Mesendoderm (in vitro differentiated cells): ENCODE measurements around the gene LRRC27.

Experiments
- DNase-seq: peaks from one replicate; pipeline ENCODE4 v3.0.0; 2013
- H2AK5ac ChIP-seq: 2 replicates; pipeline ENCODE4 v1.6.1; 2013; ENCODE audit warnings: low read length, inconsistent platforms
- H2BK120ac ChIP-seq: 2 replicates; pipeline ENCODE4 v1.6.1; 2013; ENCODE audit warnings: low read depth, mild to moderate bottlenecking, low read length, moderate library complexity, mixed read lengths
- H2BK15ac ChIP-seq: replicated peaks from 2 replicates; pipeline ENCODE4 v1.6.1; 2013; ENCODE audit warnings: low read depth, mild to moderate bottlenecking, moderate library complexity
- H2BK5ac ChIP-seq: 2 replicates; pipeline ENCODE4 v1.6.1; 2013; ENCODE audit warnings: low read length, inconsistent platforms
- H3K18ac ChIP-seq: 2 replicates; pipeline ENCODE4 v1.6.1; 2013; ENCODE audit warnings: mild to moderate bottlenecking, low read length, mixed read lengths
- H3K23ac ChIP-seq: one replicate; pipeline ENCODE4 v1.6.1; 2013; ENCODE audit warnings: low read length
- H3K27ac ChIP-seq: 2 replicates; pipeline ENCODE4 v1.5.1; 2013; ENCODE audit warnings: low read depth, mild to moderate bottlenecking, inconsistent platforms, low read length, moderate library complexity
- H3K27me3 ChIP-seq: 2 replicates; pipeline ENCODE4 v1.6.1; 2013; ENCODE audit warnings: low read length, control low read depth, mild to moderate bottlenecking, inconsistent platforms; ENCODE audit not compliant: insufficient read depth, poor library complexity
- H3K36me3 ChIP-seq: 2 replicates; pipeline ENCODE4 v1.6.1; 2013; ENCODE audit warnings: low read length, inconsistent platforms; ENCODE audit not compliant: control insufficient read depth, insufficient read depth
- H3K4ac ChIP-seq: one replicate; pipeline ENCODE4 v1.6.1; 2013; ENCODE audit warnings: low read depth, mild to moderate bottlenecking, low read length, moderate library complexity
- H3K4me1 ChIP-seq: 2 replicates; pipeline ENCODE4 v1.6.1; 2013; ENCODE audit warnings: low read depth, low read length, inconsistent platforms; ENCODE audit not compliant: control insufficient read depth
- H3K4me2 ChIP-seq: 2 replicates; pipeline ENCODE4 v1.6.1; 2013; ENCODE audit warnings: low read length
- H3K4me3 ChIP-seq: 2 replicates; pipeline ENCODE4 v1.5.1; 2013; ENCODE audit warnings: mild to moderate bottlenecking, low read length
- H3K56ac ChIP-seq: one replicate; pipeline ENCODE4 v1.6.1; 2013; ENCODE audit warnings: low read length
- H3K79me1 ChIP-seq: 2 replicates; pipeline ENCODE4 v1.6.1; 2013; ENCODE audit warnings: low read length, inconsistent platforms
- H3K79me2 ChIP-seq: 2 replicates; pipeline ENCODE4 v1.6.1; 2013; ENCODE audit warnings: mild to moderate bottlenecking, low read length; ENCODE audit not compliant: control insufficient read depth, insufficient read depth
- H3K9ac ChIP-seq: 2 replicates; pipeline ENCODE4 v1.6.1; 2013; ENCODE audit warnings: low read length, inconsistent platforms
- H4K5ac ChIP-seq: one replicate; pipeline ENCODE4 v1.6.1; 2013; ENCODE audit warnings: low read length
- H4K8ac ChIP-seq: one replicate; pipeline ENCODE4 v1.6.1; 2013; ENCODE audit warnings: low read depth, mild to moderate bottlenecking, control low read depth, low read length, moderate library complexity
- WGBS: extraction: QIAGEN DNeasy Blood & Tissue Kit; methylation state at CpG from one replicate; pipeline ENCODE4 v1.1.7; 2013; ENCODE audit warnings: low lambda C conversion rate, missing lambda C conversion rate; ENCODE audit not compliant: insufficient coverage; ENCODE audit errors: extremely low coverage; 5-methylcytosine and 5-hydroxymethylcytosine counted together

Gene LRRC27

DNA sequence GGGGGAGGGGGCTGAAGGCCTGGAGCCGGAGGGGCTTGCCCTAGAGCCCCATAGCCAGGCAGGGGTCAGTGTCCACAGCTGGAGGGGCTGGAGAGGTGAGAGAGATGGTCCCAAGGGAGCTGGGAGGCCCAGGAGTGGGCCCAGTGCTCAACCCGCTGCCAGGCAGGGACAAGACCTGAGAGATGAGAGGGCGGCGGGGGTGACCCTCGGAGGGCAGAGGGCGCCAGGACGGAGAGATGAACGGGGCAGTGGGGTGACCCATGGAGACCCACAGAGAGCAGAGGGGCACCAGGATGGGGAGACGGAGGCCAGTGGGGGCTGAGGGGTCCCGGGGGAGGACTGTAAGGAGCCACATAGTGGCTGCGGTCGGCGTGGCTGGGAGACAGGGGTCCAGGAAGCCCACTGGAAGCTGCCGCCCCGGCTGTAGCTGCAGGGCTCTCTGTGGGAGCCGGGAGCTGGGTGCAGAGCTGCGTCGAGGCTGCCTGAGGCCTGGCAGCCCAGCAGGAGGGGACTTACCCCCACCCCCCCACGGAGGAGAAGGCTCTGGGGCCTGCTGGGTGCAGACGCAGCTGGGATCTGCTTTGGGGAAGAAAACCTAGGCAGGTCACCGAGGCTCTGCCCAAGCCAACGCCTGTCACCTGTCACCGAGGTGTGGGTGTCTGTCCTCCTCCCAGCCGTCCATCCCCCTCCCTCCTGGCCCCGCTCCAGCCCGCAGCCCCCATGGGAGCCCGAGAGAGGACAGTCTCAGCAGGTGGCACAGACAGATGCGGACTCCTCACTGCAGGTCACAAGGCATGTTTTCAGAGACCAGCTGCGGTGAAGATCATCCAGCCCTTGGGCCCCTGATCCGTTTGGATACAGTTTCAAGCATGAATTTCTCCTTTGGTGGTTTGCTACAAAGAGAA, 90.1 kb downstream of the LRRC27 start:
- no peak overlapping the region for H4K5ac ChIP-seq
- DNase-seq: no peak
- peak overlapping the region; percentile 79 for H3K56ac ChIP-seq
- H3K4me2 ChIP-seq: no peak overlapping the region
- H2BK5ac ChIP-seq: peak overlapping the region; percentile 19
- H3K9ac ChIP-seq: peak overlapping the region; percentile 50
- no peak overlapping the region for H3K4me3 ChIP-seq
- H4K8ac ChIP-seq: no peak overlapping the region
- no peak overlapping the region for H2BK15ac ChIP-seq
- H2BK120ac ChIP-seq: no peak overlapping the region
- H3K4ac ChIP-seq: peak overlapping the region; percentile 9
- H3K27me3 ChIP-seq: no peaks in the 10 kb centered on the region
- H3K79me1 ChIP-seq: no peaks in the 10 kb centered on the region
- no peak overlapping the region for H3K27ac ChIP-seq
- H3K4me1 ChIP-seq: peaks cover 8% of the 10 kb centered on the region
- H2AK5ac ChIP-seq: peak overlapping the region; percentile 23
- no peaks in the 10 kb centered on the region for H3K79me2 ChIP-seq
- no CpG with 5 or more reads among the region's 30 CpGs for WGBS
- no peak overlapping the region for H3K23ac ChIP-seq
- no peaks in the 10 kb centered on the region for H3K36me3 ChIP-seq
- H3K18ac ChIP-seq: peak overlapping the region; percentile 46

DNA sequence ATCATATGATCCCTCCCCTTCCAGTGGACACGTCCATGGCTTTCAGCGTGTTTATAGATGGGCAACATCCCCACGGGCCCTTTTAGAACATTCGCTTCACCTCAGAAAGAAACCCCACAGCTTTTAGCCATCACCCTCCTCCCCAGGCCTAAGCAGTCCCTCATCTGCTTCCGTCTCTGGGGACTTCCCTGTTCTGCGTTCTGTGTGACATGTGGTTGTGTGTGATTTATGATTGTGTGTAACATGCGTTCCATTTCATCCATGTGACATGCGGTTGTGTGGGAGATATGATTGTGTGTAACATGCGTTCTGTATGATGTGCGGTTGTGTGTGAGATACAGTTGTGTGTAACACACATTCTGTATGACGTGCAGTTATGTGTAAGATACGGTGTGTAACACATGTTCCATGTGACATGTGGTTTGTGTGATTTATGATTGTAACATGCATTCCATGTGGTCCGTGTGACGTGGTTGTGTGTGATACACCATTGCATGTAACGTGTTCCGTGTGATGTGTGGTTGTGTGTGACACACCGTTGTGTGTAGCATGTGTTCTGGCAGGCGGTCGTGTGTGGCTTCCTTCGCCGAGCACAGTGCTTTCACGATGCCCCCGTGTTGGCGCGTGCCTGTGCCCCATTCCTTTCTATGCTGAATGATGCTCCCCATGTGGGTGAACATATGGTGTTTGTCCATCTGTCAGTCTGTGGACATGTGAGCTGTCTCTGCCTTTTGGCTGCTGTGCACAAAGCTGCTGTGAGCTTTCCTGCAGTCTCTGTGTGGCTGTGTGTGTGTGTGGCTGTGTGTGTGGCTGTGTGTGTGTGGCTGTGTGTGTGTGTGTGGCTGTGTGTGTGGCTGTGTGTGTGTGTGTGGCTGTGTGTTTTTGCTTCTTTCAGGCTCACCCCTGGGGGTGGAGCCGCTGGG, 91.2 kb downstream of the LRRC27 start:
- Histone ChIP-seq H3K9ac (no peak overlapping the region), H3K23ac (no peak overlapping the region), H3K18ac (no peak overlapping the region), H3K79me1 (no peaks in the 10 kb centered on the region), H2BK15ac (no peak overlapping the region), H3K79me2 (no peaks in the 10 kb centered on the region), H3K36me3 (no peaks in the 10 kb centered on the region), H3K4me2 (no peak overlapping the region), H4K5ac (no peak overlapping the region), H3K27me3 (no peaks in the 10 kb centered on the region), H3K4me1 (peaks cover 8% of the 10 kb centered on the region), H2BK120ac (no peak overlapping the region), H4K8ac (no peak overlapping the region), H2AK5ac (no peak overlapping the region), H2BK5ac (no peak overlapping the region), H3K56ac (no peak overlapping the region), H3K4me3 (no peak overlapping the region), H3K4ac (no peak overlapping the region), H3K27ac (no peak overlapping the region)
- no peak for DNase-seq
- WGBS: no CpG with 5 or more reads among the region's 26 CpGs

DNA sequence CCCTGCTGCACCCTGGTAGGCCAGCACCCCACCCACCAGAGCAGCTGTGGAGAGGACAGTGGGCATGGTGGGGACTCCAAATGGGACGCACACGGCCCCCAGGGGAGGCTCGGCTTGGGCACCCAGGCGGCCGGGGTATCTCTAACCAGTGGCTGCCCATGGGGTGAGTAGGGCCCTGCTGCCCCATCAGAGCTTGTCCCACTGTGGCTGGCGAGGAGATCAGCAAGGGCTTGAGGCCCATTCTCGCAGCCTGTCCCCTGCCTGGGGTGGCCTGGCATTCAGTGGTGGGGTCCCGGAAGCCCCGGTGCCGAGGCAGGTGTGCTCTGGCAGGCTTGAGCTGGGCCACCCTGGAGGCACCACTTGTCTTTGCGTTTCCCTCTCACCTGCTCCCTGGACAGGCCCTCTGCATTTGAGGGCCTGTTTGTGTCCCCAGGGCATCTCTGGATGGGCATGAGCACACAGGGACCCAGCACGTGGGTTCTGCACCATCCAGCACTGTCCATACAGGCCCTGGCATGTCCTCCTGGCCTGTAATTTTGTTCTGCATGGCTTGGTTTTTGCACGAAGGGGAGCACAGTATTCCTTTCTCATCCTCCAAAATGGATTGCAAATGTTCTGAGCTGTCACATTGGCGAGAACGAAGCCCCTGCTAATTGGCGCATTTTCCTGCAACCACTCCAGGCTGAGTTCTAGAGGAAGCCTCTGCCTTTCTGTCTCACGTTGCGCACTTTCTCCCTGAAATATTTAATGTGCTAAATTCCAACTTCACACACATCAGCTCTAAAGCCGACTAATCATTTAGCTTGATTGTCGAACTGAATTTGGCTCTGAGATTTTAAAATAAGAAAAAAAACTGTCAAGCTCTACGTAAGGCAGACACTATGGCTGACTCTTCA, 92.2 kb downstream of the LRRC27 start:
- Histone ChIP-seq H3K79me2 (no peaks in the 10 kb centered on the region), H4K5ac (no peak overlapping the region), H3K27ac (no peak overlapping the region), H4K8ac (no peak overlapping the region), H3K36me3 (no peaks in the 10 kb centered on the region), H3K4me3 (no peak overlapping the region), H3K4me1 (peaks cover 2% of the 10 kb centered on the region), H2BK120ac (no peak overlapping the region), H3K79me1 (no peaks in the 10 kb centered on the region), H3K4ac (no peak overlapping the region), H3K9ac (no peak overlapping the region), H2AK5ac (no peak overlapping the region), H3K18ac (no peak overlapping the region), H2BK5ac (no peak overlapping the region), H3K4me2 (no peak overlapping the region), H3K23ac (no peak overlapping the region), H3K27me3 (no peaks in the 10 kb centered on the region), H2BK15ac (no peak overlapping the region), H3K56ac (no peak overlapping the region)
- no CpG with 5 or more reads among the region's 21 CpGs for WGBS
- no peak for DNase-seq

DNA sequence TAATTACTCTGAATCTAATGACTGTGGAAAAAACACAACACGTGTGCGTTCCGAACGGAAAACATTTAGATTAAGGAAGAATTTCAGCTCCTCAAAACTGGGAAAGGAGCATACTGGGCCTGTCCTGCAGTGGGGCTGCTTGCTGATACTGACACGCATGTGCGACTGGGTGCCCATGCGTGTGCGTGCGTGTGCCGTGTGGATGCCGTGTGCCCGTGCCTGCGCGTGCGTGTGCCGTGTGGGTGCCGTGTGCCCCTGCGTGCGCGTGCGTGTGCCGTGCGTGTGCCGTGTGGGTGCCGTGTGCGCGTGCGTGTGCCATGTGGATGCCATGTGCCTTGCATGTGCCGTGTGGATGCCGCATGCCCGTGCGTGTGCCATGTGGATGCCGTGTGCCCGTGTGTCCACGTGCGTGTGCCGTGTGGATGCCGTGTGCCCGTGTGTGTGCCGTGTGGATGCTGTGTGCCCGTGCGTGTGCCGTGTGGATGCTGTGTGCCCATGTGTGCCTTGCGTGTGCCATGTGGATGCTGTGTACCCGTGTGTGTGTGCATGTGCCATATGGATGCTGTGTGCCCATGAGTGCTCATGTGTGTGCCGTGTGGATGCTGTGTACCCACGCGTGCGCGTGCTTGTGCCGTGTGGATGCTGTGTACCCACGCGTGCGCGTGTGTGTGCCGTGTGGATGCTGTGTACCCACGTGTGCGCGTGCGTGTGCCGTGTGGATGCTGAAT, 93.2 kb downstream of the LRRC27 start:
- Histone ChIP-seq H3K4me2 (no peak overlapping the region), H2BK5ac (no peak overlapping the region), H3K23ac (no peak overlapping the region), H3K4me3 (no peak overlapping the region), H2BK15ac (no peak overlapping the region), H3K18ac (no peak overlapping the region), H3K27ac (no peak overlapping the region), H3K79me2 (no peaks in the 10 kb centered on the region), H3K4me1 (peaks cover 2% of the 10 kb centered on the region), H2BK120ac (no peak overlapping the region), H3K4ac (no peak overlapping the region), H3K56ac (no peak overlapping the region), H3K9ac (no peak overlapping the region), H2AK5ac (no peak overlapping the region), H4K5ac (no peak overlapping the region), H3K79me1 (no peaks in the 10 kb centered on the region), H4K8ac (no peak overlapping the region), H3K36me3 (no peaks in the 10 kb centered on the region), H3K27me3 (no peaks in the 10 kb centered on the region)
- whole genome bisulfite sequencing: no CpG with 5 or more reads among the region's 61 CpGs
- no peak for DNase-seq

DNA sequence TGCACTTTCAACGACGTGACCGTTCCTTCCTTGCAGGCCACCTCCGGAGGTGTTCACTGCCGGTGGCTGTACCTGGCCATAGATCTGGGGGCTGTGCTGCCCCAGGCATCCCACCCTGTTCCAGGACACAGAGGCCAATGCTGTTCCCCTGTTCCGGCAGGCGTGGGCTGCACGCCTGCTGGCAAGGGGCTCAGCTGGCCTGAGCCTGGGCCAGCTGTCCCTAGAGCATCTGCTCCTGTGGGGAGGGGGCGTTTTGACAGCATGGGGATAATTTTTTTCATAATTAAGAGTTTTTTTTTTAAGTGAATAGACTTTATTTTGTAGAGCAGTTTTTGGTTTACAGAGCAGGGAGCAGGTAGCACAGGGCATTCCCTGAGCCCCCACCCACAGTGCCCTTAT, 93.8 kb downstream of the LRRC27 start:
- Histone ChIP-seq H3K36me3 (no peaks in the 10 kb centered on the region), H3K27ac (no peak overlapping the region), H3K4ac (no peak overlapping the region), H3K4me2 (no peak overlapping the region), H4K8ac (no peak overlapping the region), H2BK120ac (no peak overlapping the region), H3K79me1 (no peaks in the 10 kb centered on the region), H3K4me1 (peaks cover 2% of the 10 kb centered on the region), H4K5ac (no peak overlapping the region), H3K18ac (no peak overlapping the region), H2BK15ac (no peak overlapping the region), H3K23ac (no peak overlapping the region), H3K56ac (no peak overlapping the region), H3K27me3 (no peaks in the 10 kb centered on the region), H2AK5ac (no peak overlapping the region), H3K79me2 (no peaks in the 10 kb centered on the region), H3K4me3 (no peak overlapping the region), H3K9ac (no peak overlapping the region), H2BK5ac (no peak overlapping the region)
- no CpG with 5 or more reads among the region's 9 CpGs for WGBS
- DNase-seq: no peak
